Measurements from ENCODE around the gene SLC27A1.
"Not testable (repeated sequence)": the region's sequence is repeated elsewhere in the genome, so short reads cannot be mapped to it uniquely, and the experiment has no call there.

Gene SLC27A1

GRCh38 chr19:17457616-17458015 is 12.7 kb upstream of the SLC27A1 start:
- no peak for FAIRE-seq

GRCh38 chr19:17458970-17459369 is 11.4 kb upstream of the SLC27A1 start:
- no peak for FAIRE-seq

GRCh38 chr19:17460372-17461230 is 9.7 kb upstream of the SLC27A1 start, which contains the start of gene NXNL1:
NXNL1 (minus strand) TSS chr19:17460926; CDS start chr19:17460869, 57 bp downstream.
- FAIRE-seq: no peak

- FAIRE-seq: no peak
These were observed 3.9 kb upstream of the SLC27A1 start for GRCh38 chr19:17466487-17466850.

- no peak for FAIRE-seq
These were observed 2.6 kb upstream of the SLC27A1 start for GRCh38 chr19:17467471-17468301.

GRCh38 chr19:17468302-17469091 is 1.8 kb upstream of the SLC27A1 start:
- FAIRE-seq: no peak

GRCh38 chr19:17469092-17469480 is 1.2 kb upstream of the SLC27A1 start:
- FAIRE-seq: no peak

GRCh38 chr19:17469481-17470067 is 750 bp upstream of the SLC27A1 start:
- FAIRE-seq: peak; percentile 92

GRCh38 chr19:17471410-17472125 is 1.2 kb downstream of the SLC27A1 start:
- no peak for FAIRE-seq

- FAIRE-seq: no peak
These were observed 2.7 kb downstream of the SLC27A1 start for GRCh38 chr19:17473041-17473440.

GRCh38 chr19:17475011-17475540 is 4.8 kb downstream of the SLC27A1 start:
- FAIRE-seq: not testable (repeated sequence)

- FAIRE-seq: no peak
These were observed 5.3 kb downstream of the SLC27A1 start for GRCh38 chr19:17475541-17476115.

- FAIRE-seq: no peak
These were observed 9.0 kb downstream of the SLC27A1 start for GRCh38 chr19:17479325-17479791.

GRCh38 chr19:17481986-17482385 is 11.7 kb downstream of the SLC27A1 start:
- no peak for FAIRE-seq

- FAIRE-seq: no peak
These were observed 12.7 kb downstream of the SLC27A1 start for GRCh38 chr19:17482877-17483604.

- no peak for FAIRE-seq
These were observed 13.3 kb downstream of the SLC27A1 start for GRCh38 chr19:17483605-17484002.

- FAIRE-seq: no peak
These were observed 14.3 kb downstream of the SLC27A1 start for GRCh38 chr19:17484520-17485185.

- FAIRE-seq: no peak
These were observed 16.4 kb downstream of the SLC27A1 start for GRCh38 chr19:17486545-17487240.

Data from G401.6 (cell line).